T follicular helper cell (primary cell): ENCODE measurements around the gene EVA1C.
"Not testable (repeated sequence)": the region's sequence is repeated elsewhere in the genome, so short reads cannot be mapped to it uniquely, and the experiment has no call there.

ENCODE experiments used
- DNase-seq: peaks from one replicate; pipeline ENCODE4 v3.0.0-alpha.2; 2020; ENCODE audit warnings: low read depth

EVA1C gene

GRCh38 chr21:32390537-32391224, 21.8 kb upstream of the EVA1C start:
- not testable (repeated sequence) for DNase-seq

DNA sequence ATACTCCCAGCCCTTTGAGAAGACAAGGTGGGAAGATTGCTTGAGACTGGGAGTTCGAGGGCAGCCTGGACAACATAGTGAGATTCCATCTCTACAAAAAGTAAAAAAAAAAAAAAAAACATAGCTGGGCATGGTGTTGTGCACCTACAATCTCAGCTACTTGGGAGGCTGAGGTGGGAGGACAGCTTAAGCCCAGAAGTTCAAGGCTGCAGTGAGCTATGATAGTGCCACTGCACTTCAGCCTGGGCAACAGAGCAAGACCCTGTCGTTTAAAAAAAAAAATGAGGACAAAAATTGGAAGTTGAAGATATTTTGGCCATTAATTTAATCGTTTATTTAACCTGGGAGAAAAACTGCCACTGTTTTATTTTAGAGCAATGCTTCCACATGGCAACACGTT, 20.8 kb upstream of the EVA1C start:
- DNase-seq: no peak

- no peak for DNase-seq
Observed at GRCh38 chr21:32392299-32392879, 20.1 kb upstream of the EVA1C start.

DNA sequence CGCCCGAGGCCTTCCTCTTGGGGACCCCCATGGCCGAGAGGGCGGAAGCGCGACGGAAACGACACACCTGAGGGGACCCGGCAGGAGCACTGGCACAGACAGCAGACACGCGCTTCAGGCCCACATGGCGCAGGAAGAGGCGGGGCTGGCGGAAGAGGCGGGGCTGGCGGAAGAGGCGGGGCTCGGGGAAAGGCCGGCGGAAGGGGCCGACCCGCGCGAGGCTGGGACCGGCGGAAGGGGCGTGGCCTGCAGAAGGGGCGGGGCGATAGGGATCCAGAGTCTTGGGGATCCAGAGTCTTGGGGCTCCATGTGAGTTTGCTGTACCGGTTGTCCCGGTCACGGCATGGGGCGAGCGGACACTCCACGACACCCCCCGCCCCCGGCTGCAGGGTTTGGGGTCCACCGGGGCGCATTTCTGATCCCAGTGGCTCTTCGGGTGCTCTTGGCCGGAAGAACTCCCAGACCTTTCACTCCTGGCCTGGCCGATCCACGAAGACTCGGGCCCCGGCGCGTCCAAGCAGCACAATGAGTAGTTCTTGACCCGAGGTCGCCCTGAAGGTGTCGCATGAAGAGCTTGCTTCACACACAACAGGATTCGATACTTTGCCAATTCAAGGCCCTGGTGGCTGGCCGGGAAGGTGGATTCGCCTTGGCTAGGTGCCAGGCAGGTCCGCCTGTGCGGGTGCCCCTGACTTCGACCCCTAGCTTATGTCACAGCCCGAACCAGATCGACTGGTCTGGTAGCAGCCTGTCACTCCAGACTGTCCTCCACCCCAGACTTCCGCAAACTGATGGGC, 19.4 kb upstream of the EVA1C start, which contains the start of gene URB1:
TSS of gene URB1 (minus strand) at position 133 of the 797 bp plus-strand sequence. CDS start at position 31, 102 bp downstream.
- DNase-seq: peak; percentile 91

DNA sequence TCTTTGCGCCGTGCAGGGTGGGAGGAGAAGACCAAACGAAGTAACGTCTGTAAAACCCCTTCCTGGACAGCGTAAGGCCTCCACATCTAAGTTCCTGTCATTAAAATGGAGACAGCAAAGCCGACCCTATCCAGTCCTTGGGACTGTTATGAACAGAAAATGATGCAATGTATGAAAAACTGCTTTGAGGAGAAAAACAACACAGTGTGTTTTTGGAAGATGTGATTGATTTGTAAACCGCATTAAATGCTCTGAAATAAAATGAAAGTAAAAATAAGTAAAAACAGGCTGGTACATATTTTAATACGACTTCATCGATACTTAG, 18.9 kb upstream of the EVA1C start:
- DNase-seq: no peak

DNA sequence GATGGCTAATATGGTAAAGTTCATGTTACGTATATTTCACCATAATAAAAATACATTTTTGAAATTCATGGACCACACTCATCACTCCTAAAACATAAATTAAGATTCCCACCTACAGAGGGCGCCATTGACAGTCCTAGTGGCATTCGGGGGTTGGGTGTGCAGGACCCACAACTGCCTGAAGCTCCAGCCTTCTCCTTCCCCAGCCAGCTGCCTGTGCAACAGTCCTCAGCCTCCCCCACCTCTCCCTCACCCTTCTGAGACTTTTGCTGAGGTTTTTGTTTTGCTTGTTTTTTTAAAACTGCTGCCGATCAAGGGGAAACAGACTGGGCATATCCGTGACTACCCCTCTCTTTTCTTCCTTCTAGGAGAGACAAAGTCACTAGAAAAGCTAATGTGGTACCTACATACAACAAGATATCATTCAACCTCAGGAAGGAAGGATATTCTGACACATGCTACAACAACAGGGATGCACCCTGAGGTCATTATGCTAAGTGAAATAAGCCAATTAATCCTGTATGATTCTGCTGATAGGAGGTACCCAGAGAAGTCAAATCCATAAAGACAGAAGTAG, 9.2 kb upstream of the EVA1C start:
- DNase-seq: no peak

- no peak for DNase-seq
Observed at GRCh38 chr21:32406405-32406804, 6.1 kb upstream of the EVA1C start.

GRCh38 chr21:32410291-32410690, 2.2 kb upstream of the EVA1C start:
- DNase-seq: no peak

DNA sequence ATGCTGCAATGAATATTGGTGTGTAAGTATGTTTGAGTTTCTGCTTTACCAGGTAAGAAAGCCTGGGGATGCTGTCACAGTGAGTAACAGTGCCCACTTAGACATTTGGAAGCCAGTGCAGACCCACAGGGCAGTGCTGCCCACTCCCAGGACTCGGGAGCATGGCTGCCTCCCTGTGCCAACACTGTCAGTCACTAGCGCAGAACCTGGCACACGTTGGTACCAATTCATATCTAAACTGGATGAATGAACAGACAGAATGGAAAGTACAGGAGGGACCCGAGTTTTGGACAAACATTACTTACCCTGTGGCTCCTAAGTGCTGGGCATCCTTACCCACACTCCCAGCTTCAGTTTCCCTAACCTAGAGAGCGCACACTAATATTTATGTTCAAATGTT, 1.6 kb upstream of the EVA1C start:
- DNase-seq: no peak

DNA sequence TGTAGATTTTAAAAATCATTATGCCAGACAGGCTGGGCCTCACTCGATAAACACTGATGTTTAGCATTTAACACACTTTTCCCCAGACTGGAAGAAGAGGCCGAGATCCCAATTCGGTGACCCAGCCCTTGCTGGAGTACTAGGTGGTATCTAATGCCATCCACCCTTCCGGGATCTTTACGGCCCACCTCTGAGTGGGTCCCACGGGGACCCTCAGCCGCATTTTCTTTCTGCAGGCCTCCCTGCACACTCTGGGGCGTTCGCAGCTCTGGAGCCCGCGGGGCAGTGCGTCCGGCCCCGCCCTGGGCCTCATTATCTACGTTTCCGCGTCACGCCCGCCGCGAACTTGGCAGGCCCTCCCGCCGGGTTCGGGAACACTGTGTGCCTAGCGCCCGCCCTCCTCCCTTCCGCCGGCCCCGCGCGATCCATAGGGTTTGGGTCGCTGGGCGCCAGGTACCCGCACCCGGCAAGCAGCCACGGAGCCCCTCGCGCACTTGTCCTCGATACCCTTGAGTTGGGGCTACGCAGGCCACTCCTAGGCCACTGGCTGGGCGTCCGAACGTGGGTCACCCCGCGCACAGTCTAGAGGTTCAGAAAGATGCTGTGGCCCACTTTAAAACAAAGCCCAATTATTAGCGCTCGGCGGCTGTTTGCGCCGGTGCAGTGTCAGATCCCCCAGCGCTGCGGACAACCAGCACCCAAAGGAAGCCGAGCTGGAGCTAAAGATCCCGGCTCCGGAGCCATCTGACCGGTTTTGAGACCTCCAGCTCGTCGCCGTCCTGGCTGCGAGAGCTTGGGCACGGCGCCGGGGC, 950 bp upstream of the EVA1C start:
- peak; percentile 25 for DNase-seq

GRCh38 chr21:32413015-32413504, 554 bp downstream of the EVA1C start:
- no peak for DNase-seq

DNA sequence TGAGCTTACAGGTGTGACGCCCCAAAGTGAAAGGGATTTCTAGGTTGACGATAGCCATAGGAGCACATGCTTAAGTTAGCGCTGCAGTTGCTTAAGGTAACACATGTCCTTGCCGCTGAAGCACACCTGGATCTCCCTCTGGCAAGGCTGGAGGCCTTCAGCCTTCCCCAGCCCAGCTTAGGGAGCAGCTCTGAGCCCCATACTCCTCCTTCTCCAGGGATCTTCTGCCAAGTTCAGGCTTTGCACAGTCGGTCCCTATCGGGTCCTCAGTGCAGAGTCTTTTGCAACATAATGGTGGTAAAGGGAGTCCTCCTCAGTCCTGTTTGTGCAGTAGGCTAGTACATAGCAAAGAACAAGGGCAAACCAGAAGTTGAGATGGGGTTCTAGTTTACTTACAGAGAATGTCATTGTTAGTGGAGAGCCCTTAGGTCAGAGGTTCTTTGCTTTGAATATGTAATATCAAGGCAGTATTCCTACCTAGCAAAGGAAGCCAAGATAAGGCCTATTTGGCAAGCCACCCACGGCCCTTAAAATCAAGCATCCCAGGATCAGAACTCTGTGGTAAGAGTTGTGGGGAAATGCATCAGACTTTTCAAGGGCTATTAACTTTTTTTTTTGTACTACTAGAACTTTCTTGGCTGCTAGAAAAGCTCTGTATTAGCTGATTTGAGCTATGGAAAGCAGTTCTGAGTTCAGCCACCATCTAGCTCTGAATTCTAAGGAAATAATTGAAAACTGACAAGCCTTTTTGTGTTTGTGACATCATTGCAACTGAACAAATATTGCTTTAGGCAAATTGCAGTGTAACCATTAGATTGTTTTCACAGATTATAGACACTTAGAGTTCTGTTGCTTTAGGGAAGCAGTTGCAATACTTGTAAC, 1.4 kb downstream of the EVA1C start:
- no peak for DNase-seq

DNA sequence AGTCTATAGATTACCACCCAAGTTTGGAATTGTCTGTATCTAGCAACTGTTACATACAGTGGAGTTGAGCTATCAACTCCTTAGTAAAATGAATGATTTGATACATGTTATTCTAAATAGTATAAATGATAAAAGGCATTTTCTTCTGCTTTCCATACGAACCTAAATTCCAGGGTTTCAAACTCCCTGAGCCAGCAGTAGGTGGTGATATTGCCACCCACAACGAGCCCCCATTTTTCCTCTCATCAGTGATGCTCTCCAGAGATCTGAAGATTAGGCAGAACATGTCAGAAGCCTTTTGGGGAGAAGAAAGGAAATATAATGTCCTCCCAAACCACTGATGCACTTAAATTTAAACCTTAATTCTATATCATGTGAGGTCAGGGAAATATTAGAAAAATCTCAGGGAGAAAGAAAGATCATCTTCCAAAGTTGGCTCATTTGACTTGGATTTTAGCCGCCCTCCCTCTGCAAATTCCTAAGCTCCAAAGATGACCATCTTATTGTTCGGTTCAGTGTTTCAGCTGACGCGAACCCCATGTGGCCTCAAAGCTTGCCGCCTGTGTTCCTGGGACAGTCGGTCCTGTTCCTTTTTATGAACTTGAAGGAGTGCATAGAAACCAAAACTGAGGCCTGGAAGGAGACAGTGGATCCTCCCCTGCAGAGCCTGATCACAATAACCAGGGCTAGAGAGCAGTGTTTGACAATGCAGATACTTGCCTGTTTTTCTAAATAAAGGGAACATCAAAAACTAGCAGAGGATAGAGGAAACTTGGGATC, 2.3 kb downstream of the EVA1C start:
- no peak for DNase-seq

- DNase-seq: no peak
Observed at GRCh38 chr21:32415451-32416398, 3.2 kb downstream of the EVA1C start.

GRCh38 chr21:32418146-32418545, 5.6 kb downstream of the EVA1C start:
- no peak for DNase-seq

GRCh38 chr21:32422064-32422463, 9.6 kb downstream of the EVA1C start:
- DNase-seq: no peak

- DNase-seq: no peak
Observed at GRCh38 chr21:32423320-32424190, 11.0 kb downstream of the EVA1C start.

DNA sequence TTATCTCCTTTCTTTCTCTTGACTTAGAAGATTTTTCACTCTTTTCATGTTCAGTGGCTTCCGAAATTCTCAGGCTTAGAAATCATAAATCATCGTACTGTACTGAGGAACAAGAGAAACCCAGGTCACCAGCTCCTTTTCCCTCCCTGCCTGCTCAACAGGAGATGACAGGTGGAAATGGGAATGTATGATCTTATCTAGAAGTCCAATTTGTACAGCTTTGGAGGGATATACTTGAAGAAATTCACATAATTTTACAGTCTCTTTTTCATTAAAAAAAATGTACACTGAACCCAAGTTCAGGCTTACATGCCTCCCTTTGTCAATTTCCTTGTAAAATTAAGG, 11.7 kb downstream of the EVA1C start:
- no peak for DNase-seq
